IMR-90 (cell line): ENCODE measurements around the gene HIVEP3. TPM values are rescaled to one million over a fixed set of nuclear protein-coding genes. Genes with fewer than 3 reads are reported as not detected.

Source experiments
- ATAC-seq: fragments of 200-7000 bp; cut with Tn5 transposase; 2 replicates; pipeline ENCODE4 v1.9.1; 2020; ENCODE audit warnings: low read depth, mild to moderate bottlenecking, moderate library complexity
- BruUV-seq: library from RNA; stranded (reverse); fragments of 400-500 nt; replicated peaks from 2 replicates; lab custom pipeline; 2021; lab: Mats Ljungman, UMichigan
- CTCF ChIA-PET: fragments of 300-600 bp; formaldehyde crosslinking; extraction: SDS; loops from one replicate; lab custom pipeline; 2021; ENCODE audit warnings: antibody characterized with exemption; lab: Yijun Ruan, JAX
- POLR2A ChIA-PET: fragments of 300-600 bp; sonication (Branson Sonifier 250); formaldehyde crosslinking; loops from one replicate; lab custom pipeline; 2022; ENCODE audit warnings: antibody characterized with exemption; ENCODE audit not compliant: unreplicated experiment; lab: Charles Lee
- DNase-seq: peaks from one replicate; pipeline ENCODE4 v3.0.0; 2013
- H2AFZ ChIP-seq: replicated peaks from 2 replicates; pipeline ENCODE3; 2013; ENCODE audit warnings: low read length, mild to moderate bottlenecking; ENCODE audit not compliant: poor library complexity
- H2AK5ac ChIP-seq: 2 replicates; pipeline ENCODE4 v1.6.1; 2013; ENCODE audit warnings: low read depth, low read length, inconsistent platforms
- H2AK9ac ChIP-seq: replicated peaks from 2 replicates; pipeline ENCODE3; 2013; ENCODE audit warnings: mild to moderate bottlenecking, low read depth, low read length, moderate library complexity; ENCODE audit not compliant: poor library complexity
- H2BK120ac ChIP-seq: 2 replicates; pipeline ENCODE4 v1.6.1; 2013; ENCODE audit warnings: low read depth, low read length, inconsistent platforms
- H2BK15ac ChIP-seq: 3 replicates; pipeline ENCODE4 v1.6.1; 2013; ENCODE audit warnings: low read depth, low read length, inconsistent platforms
- H2BK20ac ChIP-seq: 2 replicates; pipeline ENCODE4 v1.6.1; 2013; ENCODE audit warnings: low read depth, mild to moderate bottlenecking, inconsistent platforms, low read length, moderate library complexity
- H2BK5ac ChIP-seq: 2 replicates; pipeline ENCODE4 v1.6.1; 2013; ENCODE audit warnings: mild to moderate bottlenecking, low read depth, low read length, inconsistent platforms; ENCODE audit not compliant: poor library complexity, severe bottlenecking
- H3K14ac ChIP-seq: replicated peaks from 2 replicates; pipeline ENCODE4 v1.6.1; 2013; ENCODE audit warnings: low read depth, low read length, inconsistent platforms
- H3K18ac ChIP-seq: 2 replicates; pipeline ENCODE4 v1.6.1; 2013; ENCODE audit warnings: low read depth, low read length, control low read depth
- H3K23ac ChIP-seq: 2 replicates; pipeline ENCODE4 v1.6.1; 2013; ENCODE audit warnings: low read depth, low read length, inconsistent platforms
- H3K27ac ChIP-seq: 2 replicates; pipeline ENCODE4 v1.5.1; 2013; ENCODE audit warnings: mild to moderate bottlenecking, control low read depth, low read length; ENCODE audit not compliant: insufficient read depth
- H3K27me3 ChIP-seq: 2 replicates; pipeline ENCODE4 v1.6.1; 2013; ENCODE audit warnings: low read length; ENCODE audit not compliant: control insufficient read depth, insufficient read depth
- H3K36me3 ChIP-seq: 2 replicates; pipeline ENCODE4 v1.6.1; 2013; ENCODE audit warnings: low read length, mixed read lengths; ENCODE audit not compliant: control insufficient read depth, insufficient read depth
- H3K4ac ChIP-seq: 2 replicates; pipeline ENCODE4 v1.6.1; 2013; ENCODE audit warnings: low read depth, low read length, inconsistent platforms
- H3K4me1 ChIP-seq: 2 replicates; pipeline ENCODE4 v1.6.1; 2013; ENCODE audit warnings: low read length, mixed read lengths; ENCODE audit not compliant: control insufficient read depth, insufficient read depth
- H3K4me2 ChIP-seq: 2 replicates; pipeline ENCODE4 v1.6.1; 2013; ENCODE audit warnings: low read depth, mild to moderate bottlenecking, control low read depth, low read length, moderate library complexity
- H3K4me3 ChIP-seq: 2 replicates; pipeline ENCODE4 v1.5.1; 2013; ENCODE audit warnings: low read depth, mild to moderate bottlenecking, control low read depth, low read length, moderate library complexity; ENCODE audit not compliant: insufficient read depth
- H3K56ac ChIP-seq: 2 replicates; pipeline ENCODE4 v1.6.1; 2013; ENCODE audit warnings: low read length, inconsistent platforms; ENCODE audit not compliant: insufficient read depth; ENCODE audit errors: extremely low read depth
- H3K79me1 ChIP-seq, 2 experiments: 2 replicates each; pipeline ENCODE4 v1.6.1; 2013; ENCODE audit warnings: low read length in 2 of 2, inconsistent platforms in 1 of 2, low read depth in 1 of 2
- H3K9ac ChIP-seq: 2 replicates; pipeline ENCODE4 v1.6.1; 2013; ENCODE audit warnings: low read depth, low read length, control low read depth
- H3K9me1 ChIP-seq: 2 replicates; pipeline ENCODE4 v1.6.1; 2013; ENCODE audit warnings: low read length, inconsistent platforms; ENCODE audit not compliant: insufficient read depth
- H3K9me3 ChIP-seq: 2 replicates; pipeline ENCODE4 v1.6.1; 2013; ENCODE audit warnings: low read length; ENCODE audit not compliant: control insufficient read depth, insufficient read depth
- H4K20me1 ChIP-seq: 2 replicates; pipeline ENCODE4 v1.6.1; 2013; ENCODE audit warnings: low read length, inconsistent platforms; ENCODE audit not compliant: insufficient read depth
- H4K5ac ChIP-seq: 2 replicates; pipeline ENCODE4 v1.6.1; 2013; ENCODE audit warnings: mild to moderate bottlenecking, low read depth, low read length, control low read depth
- H4K8ac ChIP-seq, 2 experiments: 2 replicates each; pipeline ENCODE4 v1.6.1; 2013; ENCODE audit warnings: low read depth in 2 of 2, low read length in 2 of 2, control low read depth in 1 of 2, inconsistent platforms in 1 of 2
- H4K91ac ChIP-seq: 2 replicates; pipeline ENCODE4 v1.6.1; 2013; ENCODE audit warnings: low read depth, low read length, inconsistent platforms; ENCODE audit not compliant: insufficient read depth
- MAFK ChIP-seq: IDR thresholded peaks from 2 replicates; pipeline ENCODE4 v1.6.1; 2012; ENCODE audit warnings: low read depth, low read length, improper control_type of control experiment
- RFX5 ChIP-seq: IDR thresholded peaks from 2 replicates; pipeline ENCODE4 v1.8.0; 2012; ENCODE audit warnings: low read depth, mild to moderate bottlenecking, low read length, moderate library complexity
- WGBS, 2 experiments: methylation state at CpG; one replicate each; pipeline versions ENCODE4 v1.1.5 to v1.1.7; 2013; ENCODE audit warnings: missing lambda C conversion rate in 2 of 2; ENCODE audit not compliant: insufficient read length in 1 of 2; ENCODE audit errors: extremely low coverage in 2 of 2; 5-methylcytosine and 5-hydroxymethylcytosine counted together
- dilution Hi-C: fragments of 300-500 bp; cut with HindIII; formaldehyde crosslinking; loops from one replicate; pipeline ENCODE4 v1.14.3; 2018; ENCODE audit warnings: low sequenced_read_pairs; ENCODE audit not compliant: unreplicated experiment
- in situ Hi-C: fragments of 300-500 bp; cut with MboI; formaldehyde crosslinking; loops from 3 replicates; pipeline ENCODE4 v1.14.3; 2019; ENCODE audit warnings: low sequenced_read_pairs, inconsistent platforms, mixed read lengths
- intact Hi-C: fragments of 100-400 bp; cut with micrococcal nuclease; formaldehyde crosslinking; loops from 2 replicates; pipeline ENCODE4 v1.10.0; 2022
- polyA plus RNA-seq, 3 experiments: library from polyadenylated mRNA; depleted of rRNA; stranded (reverse); fragments of >200 nt; gene quantifications; 2 replicates each; pipeline ENCODE4 v1.2.3, GENCODE V29; 2012; ENCODE audit warnings: low replicate concordance in 1 of 3
- total RNA-seq: library from RNA; depleted of rRNA; stranded (reverse); fragments of >200 nt; gene quantifications from 2 replicates; pipeline ENCODE4 v1.2.3, GENCODE V29; 2012

The HIVEP3 gene
- total and polyA plus RNA-seq, 2 of the 4 experiments (the other 2 are of a cell fraction), result 1.4 to 4.0 TPM

- peak overlapping the region; percentile 59 for H2AFZ ChIP-seq
- BruUV-seq, result no TSS peak
- no peak for ATAC-seq
Measured at GRCh38 chr1:41689558-41689981, 229.2 kb downstream of the HIVEP3 start.

More at GRCh38 chr1:41689558-41689981, 229.2 kb downstream of the HIVEP3 start:
- Histone ChIP-seq H3K4me1 (no peaks in the 10 kb centered on the region), H3K4me3 (no peak overlapping the region), H3K18ac (no peak overlapping the region), H2AK9ac (no peak overlapping the region), H3K9ac (no peak overlapping the region), H4K91ac (no peak overlapping the region), H3K14ac (no peak overlapping the region), H3K9me1 (peaks cover 8% of the 10 kb centered on the region; the same call in 1 of the 2 replicates), H2BK5ac (no peak overlapping the region), H2AK5ac (no peak overlapping the region), H3K23ac (no peak overlapping the region), H3K9me3 (no peaks in the 10 kb centered on the region), H4K5ac (no peak overlapping the region), H4K20me1 (no peaks in the 10 kb centered on the region), H3K56ac (no peak overlapping the region), H3K27me3 (no peaks in the 10 kb centered on the region), H2BK120ac (no peak overlapping the region), H2BK20ac (no peak overlapping the region), H3K36me3 (no peaks in the 10 kb centered on the region), H3K4me2 (no peak overlapping the region), H3K27ac (no peak overlapping the region), H2BK15ac (no peak overlapping the region; the same call in 2 of the 3 replicates), H3K4ac (no peak overlapping the region), H3K79me1 (no peaks in the 10 kb centered on the region), H4K8ac (no peak overlapping the region)
- in situ Hi-C loops (no loop called here), intact Hi-C loops (no loop called here), dilution Hi-C loops (no loop called here)
- DNase-seq, result no peak
- ChIA-PET CTCF (interaction anchor here (0.5 kb wide), 1 partner anchor 82 kb away, joined by 3 read pairs; no protein-coding TSS in a partner anchor), POLR2A (no interaction called here)
- WGBS, 2 experiments, result no CpG with 5 or more reads among the region's 7 CpGs
- no peak for TF ChIP-seq MAFK
- TF ChIP-seq RFX5, result no peak
